DND-41 (cell line): Measurements from ENCODE around the gene FAM53A.

Experiments used
- ATAC-seq: fragments of 200-7000 bp; cut with Tn5 transposase; 3 replicates; pipeline ENCODE4 v1.9.1; 2021; ENCODE audit warnings: low read depth; ENCODE audit not compliant: insufficient read depth
- DNase-seq: peaks from one replicate; pipeline ENCODE4 v3.0.0-alpha.2; 2020
- H2AFZ ChIP-seq: 2 replicates; pipeline ENCODE4 v1.6.0; 2012; ENCODE audit warnings: low read depth, low read length
- H3K27ac ChIP-seq: 2 replicates; pipeline ENCODE4 v1.5.1; 2012; ENCODE audit warnings: low read length, inconsistent platforms
- H3K27me3 ChIP-seq: fragments of 200-600 bp; sonication (generic); 2 replicates; pipeline ENCODE4 v1.6.0; 2012; ENCODE audit warnings: low read length, mild to moderate bottlenecking, inconsistent platforms; ENCODE audit not compliant: insufficient read depth, poor library complexity
- H3K36me3 ChIP-seq: 2 replicates; pipeline ENCODE4 v1.5.1; 2012; ENCODE audit warnings: low read length, inconsistent platforms; ENCODE audit not compliant: insufficient read depth
- H3K4me1 ChIP-seq: 2 replicates; pipeline ENCODE4 v1.5.1; 2012; ENCODE audit warnings: mild to moderate bottlenecking, low read length; ENCODE audit not compliant: insufficient read depth
- H3K4me2 ChIP-seq: 2 replicates; pipeline ENCODE4 v1.6.0; 2012; ENCODE audit warnings: mild to moderate bottlenecking, moderate library complexity, low read length, inconsistent platforms; ENCODE audit not compliant: insufficient read depth
- H3K4me3 ChIP-seq, 2 experiments: fragments of 200-600 bp in 1 of 2; shearing (Covaris generic) in 1 of 2; 2 replicates each; pipeline ENCODE4 v1.5.1; 2012 to 2016; ENCODE audit warnings: inconsistent platforms in 2 of 2, low read length in 2 of 2, mild to moderate bottlenecking in 2 of 2, low read depth in 1 of 2, moderate library complexity in 1 of 2
- H3K79me2 ChIP-seq: 2 replicates; pipeline ENCODE4 v1.6.0; 2012; ENCODE audit warnings: low read length, inconsistent platforms; ENCODE audit not compliant: insufficient read depth
- H3K9ac ChIP-seq: 2 replicates; pipeline ENCODE4 v1.6.0; 2012; ENCODE audit warnings: low read depth, mild to moderate bottlenecking, inconsistent platforms, low read length, moderate library complexity
- H3K9me3 ChIP-seq: 2 replicates; pipeline ENCODE4 v1.5.1; 2012; ENCODE audit warnings: low read length, moderate library complexity, mild to moderate bottlenecking, inconsistent platforms; ENCODE audit not compliant: insufficient read depth, severe bottlenecking
- H4K20me1 ChIP-seq: 2 replicates; pipeline ENCODE4 v1.6.0; 2012; ENCODE audit warnings: low read length; ENCODE audit not compliant: insufficient read depth
- CTCF ChIP-seq: IDR thresholded peaks from 2 replicates; pipeline ENCODE4 v1.5.1; 2012; ENCODE audit warnings: borderline replicate concordance, low read length, moderate library complexity, mild to moderate bottlenecking; ENCODE audit not compliant: poor library complexity, severe bottlenecking; ENCODE audit errors: extremely low read depth
- EZH2 ChIP-seq: IDR thresholded peaks from 3 replicates; pipeline ENCODE4 v1.6.1; 2012; ENCODE audit warnings: borderline replicate concordance, low read depth, mild to moderate bottlenecking, moderate library complexity, low read length, inconsistent platforms; ENCODE audit not compliant: severe bottlenecking

FAM53A gene

GRCh38 chr4:1623400-1623799, 60.7 kb downstream of the FAM53A start:
- H3K4me2 ChIP-seq, result no peak overlapping the region
- ATAC-seq (no peak), DNase-seq (no peak)
- no peak overlapping the region for H3K27ac ChIP-seq
- H2AFZ ChIP-seq, result no peak overlapping the region
- no peak overlapping the region for H3K9ac ChIP-seq
- H3K4me1 ChIP-seq, result no peaks in the 10 kb centered on the region
- no peaks in the 10 kb centered on the region for H3K79me2 ChIP-seq
- peaks cover 4% of the 10 kb centered on the region for H3K9me3 ChIP-seq
- no peak for TF ChIP-seq CTCF
- TF ChIP-seq EZH2, result no peak
- no peaks in the 10 kb centered on the region for H4K20me1 ChIP-seq
- H3K4me3 ChIP-seq, result no peak overlapping the region
- H3K36me3 ChIP-seq, result no peaks in the 10 kb centered on the region
- no peaks in the 10 kb centered on the region for H3K27me3 ChIP-seq

- Histone ChIP-seq H2AFZ (no peak overlapping the region), H3K27ac (no peak overlapping the region), H3K4me2 (no peak overlapping the region), H3K27me3 (no peaks in the 10 kb centered on the region), H3K4me1 (no peaks in the 10 kb centered on the region), H3K4me3 (no peak overlapping the region), H3K79me2 (no peaks in the 10 kb centered on the region), H3K9ac (no peak overlapping the region), H3K9me3 (peaks cover 4% of the 10 kb centered on the region), H4K20me1 (no peaks in the 10 kb centered on the region), H3K36me3 (no peaks in the 10 kb centered on the region)
- DNase-seq, result no peak
- no peak for TF ChIP-seq CTCF
- no peak for TF ChIP-seq EZH2
- ATAC-seq, result no peak
Observed at GRCh38 chr4:1622956-1623355, 61.2 kb downstream of the FAM53A start.

- H3K4me3 ChIP-seq, result no peak overlapping the region
- no peak overlapping the region for H2AFZ ChIP-seq
- H3K36me3 ChIP-seq, result no peaks in the 10 kb centered on the region
- TF ChIP-seq EZH2 (no peak), CTCF (no peak)
- no peak for DNase-seq
- no peaks in the 10 kb centered on the region for H4K20me1 ChIP-seq
- H3K9me3 ChIP-seq, result peaks cover 4% of the 10 kb centered on the region
- no peak overlapping the region for H3K9ac ChIP-seq
- no peak overlapping the region for H3K4me2 ChIP-seq
- ATAC-seq, result no peak
- H3K79me2 ChIP-seq, result no peaks in the 10 kb centered on the region
- no peaks in the 10 kb centered on the region for H3K27me3 ChIP-seq
- H3K4me1 ChIP-seq, result no peaks in the 10 kb centered on the region
- no peak overlapping the region for H3K27ac ChIP-seq
Observed at GRCh38 chr4:1622238-1622637, 61.9 kb downstream of the FAM53A start.

GRCh38 chr4:1621526-1621925, 62.6 kb downstream of the FAM53A start:
- Histone ChIP-seq H3K4me1 (no peaks in the 10 kb centered on the region), H4K20me1 (no peaks in the 10 kb centered on the region), H3K27ac (no peak overlapping the region), H3K79me2 (no peaks in the 10 kb centered on the region), H3K9ac (no peak overlapping the region), H2AFZ (no peak overlapping the region), H3K27me3 (no peaks in the 10 kb centered on the region), H3K4me3 (no peak overlapping the region), H3K9me3 (peaks cover 4% of the 10 kb centered on the region), H3K4me2 (no peak overlapping the region), H3K36me3 (no peaks in the 10 kb centered on the region)
- TF ChIP-seq EZH2 (no peak), CTCF (no peak)
- ATAC-seq (no peak), DNase-seq (no peak)
